ENCODE results near the gene RAB6B.

RAB6B gene

GRCh38 chr3:133836497-133837158, 59.1 kb downstream of the RAB6B start:
- no peak for TF ChIP-seq CTCF (IDR thresholded peaks at IDR 0.05; ENCODE audit: control insufficient read depth, insufficient read depth, low read depth, low read length, missing control alignments)
- no peak overlapping the region for H3K4me3 ChIP-seq (ENCODE audit: control insufficient read depth, low read depth, low read length)
- DNase-seq (ENCODE audit: low read depth) = no peak

DNA sequence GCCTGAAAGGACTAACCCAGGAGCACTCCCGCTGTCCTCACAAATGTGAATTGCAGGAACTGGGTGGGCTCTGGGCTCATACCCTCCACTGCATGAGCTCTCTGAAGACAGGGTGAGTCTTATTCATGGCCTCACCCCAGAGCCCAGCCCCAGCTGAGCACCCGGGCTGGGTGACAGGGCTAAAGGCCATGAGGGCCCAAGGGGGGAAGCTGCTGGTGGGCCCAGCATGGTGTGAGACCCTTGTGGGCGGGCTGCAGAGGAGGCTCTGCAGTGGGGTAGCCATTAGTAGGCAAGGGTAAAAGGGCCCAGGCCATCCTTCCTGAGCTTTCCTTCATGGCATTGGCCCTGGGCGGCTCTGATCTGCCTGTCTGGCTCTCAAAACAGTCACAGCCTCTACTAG, 59.7 kb downstream of the RAB6B start:
- DNase-seq (ENCODE audit: low read depth) = no peak
- no peak overlapping the region for H3K4me3 ChIP-seq (ENCODE audit: control insufficient read depth, low read depth, low read length)
- no peak for TF ChIP-seq CTCF (IDR thresholded peaks at IDR 0.05; ENCODE audit: control insufficient read depth, insufficient read depth, low read depth, low read length, missing control alignments)

DNA sequence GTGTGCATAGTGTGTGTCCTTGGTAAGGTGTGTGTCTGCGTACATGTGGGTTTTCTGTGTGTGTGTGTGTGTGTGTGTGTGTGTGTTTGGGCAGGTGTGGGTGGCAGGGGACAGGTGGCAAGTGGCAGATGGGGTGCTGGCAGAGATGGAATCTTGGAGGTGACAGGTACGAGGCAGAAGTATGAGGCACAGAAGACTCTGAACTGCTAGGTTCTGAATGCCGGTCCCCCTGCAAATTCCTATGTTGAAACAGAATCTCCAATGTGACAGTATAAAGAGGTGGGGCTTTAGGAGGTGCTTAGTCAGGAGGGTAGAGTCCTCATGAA, 60.3 kb downstream of the RAB6B start:
- TF ChIP-seq CTCF (IDR thresholded peaks at IDR 0.05; ENCODE audit: control insufficient read depth, insufficient read depth, low read depth, low read length, missing control alignments) = no peak
- H3K4me3 ChIP-seq (ENCODE audit: control insufficient read depth, low read depth, low read length) = no peak overlapping the region
- no peak for DNase-seq (ENCODE audit: low read depth)

GRCh38 chr3:133834621-133835417, 60.9 kb downstream of the RAB6B start:
- H3K4me3 ChIP-seq (ENCODE audit: control insufficient read depth, low read depth, low read length) = no peak overlapping the region
- no peak for DNase-seq (ENCODE audit: low read depth)
- no peak for TF ChIP-seq CTCF (IDR thresholded peaks at IDR 0.05; ENCODE audit: control insufficient read depth, insufficient read depth, low read depth, low read length, missing control alignments)

DNA sequence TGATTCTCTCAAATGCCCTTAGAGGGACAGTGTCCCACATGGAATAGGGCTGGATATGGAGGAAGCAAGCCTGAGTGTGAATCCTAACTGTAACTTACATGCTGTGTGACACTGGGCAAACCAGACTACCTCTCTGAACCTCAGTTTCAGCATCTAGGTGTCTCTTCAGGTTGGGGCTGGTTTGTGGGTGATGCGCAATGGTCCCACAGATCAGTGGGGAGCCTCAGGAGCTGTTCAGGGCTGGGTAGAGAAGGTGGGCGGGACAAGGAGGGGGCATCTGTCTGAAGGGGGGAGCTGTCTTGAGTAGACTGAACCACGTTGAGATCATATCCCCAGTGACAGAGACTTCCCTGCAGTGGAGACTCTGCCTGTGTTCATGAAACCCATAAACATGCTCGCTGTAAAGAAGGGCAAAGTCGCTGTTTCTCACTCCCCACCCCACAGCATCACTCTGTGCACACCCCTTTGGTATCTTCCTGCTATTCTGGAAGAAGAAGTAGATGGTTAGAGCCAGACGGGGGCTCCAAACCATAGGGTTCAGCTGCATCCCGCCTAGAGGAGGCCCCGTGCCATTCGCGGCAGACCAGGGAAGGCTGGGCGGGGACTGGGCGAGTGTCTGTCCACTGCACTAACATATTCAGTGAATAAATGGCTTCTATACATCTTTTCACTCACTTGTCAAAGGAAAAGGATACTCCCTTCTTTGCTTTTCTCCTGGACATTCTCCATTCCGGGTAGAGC, 61.6 kb downstream of the RAB6B start:
- no peak overlapping the region for H3K4me3 ChIP-seq (ENCODE audit: control insufficient read depth, low read depth, low read length)
- DNase-seq (ENCODE audit: low read depth) = no peak
- no peak for TF ChIP-seq CTCF (IDR thresholded peaks at IDR 0.05; ENCODE audit: control insufficient read depth, insufficient read depth, low read depth, low read length, missing control alignments)

- no peak overlapping the region for H3K4me3 ChIP-seq (ENCODE audit: control insufficient read depth, low read depth, low read length)
- no peak for DNase-seq (ENCODE audit: low read depth)
- no peak for TF ChIP-seq CTCF (IDR thresholded peaks at IDR 0.05; ENCODE audit: control insufficient read depth, insufficient read depth, low read depth, low read length, missing control alignments)
Observed at GRCh38 chr3:133833267-133833666, 62.4 kb downstream of the RAB6B start.

All from AG09309 (cell line).